ENCODE results near the gene KLF15. TPM values are rescaled to one million over a fixed set of nuclear protein-coding genes. Genes with fewer than 3 reads are reported as not detected.

The KLF15 gene
- total and polyA plus RNA-seq, 5 donors from 2014 or later, result not detected

DNA sequence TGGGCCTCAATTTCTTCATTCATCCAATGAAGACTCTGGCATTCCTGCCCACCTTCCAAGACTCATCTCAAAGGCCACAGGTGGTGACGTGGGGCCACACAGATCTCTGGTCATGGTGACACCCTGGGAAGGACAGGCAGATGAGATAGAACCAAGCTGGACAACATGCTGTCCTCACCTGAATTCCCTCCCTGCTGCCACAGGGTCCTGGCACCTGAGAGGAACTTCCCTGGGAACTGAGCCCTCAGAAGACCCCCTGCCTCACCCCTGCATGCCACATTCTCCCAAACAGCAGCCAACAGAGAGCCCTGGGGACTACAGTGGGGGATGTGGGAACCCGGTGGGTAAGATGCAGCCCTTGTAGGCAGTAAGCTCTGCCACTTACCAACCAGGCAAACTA, 10.7 kb downstream of the KLF15 start:
- H3K4me1 Mint-ChIP-seq, result no peaks in the 10 kb centered on the region
- DNase-seq, result no peak
- H3K36me3 Mint-ChIP-seq, result no peaks in the 10 kb centered on the region
- no peak overlapping the region for H3K4me3 ChIP-seq (ENCODE audit: low read depth, low read length)
- peaks cover 5% of the 10 kb centered on the region for H3K27me3 Mint-ChIP-seq
- no peak overlapping the region for H3K27ac Mint-ChIP-seq
- no peak for ATAC-seq (ENCODE audit: low read depth in 2 of 2)
- H3K27ac ChIP-seq (ENCODE audit: insufficient read depth, low read length, poor library complexity, severe bottlenecking), result no peak overlapping the region
- H3K9me3 ChIP-seq (ENCODE audit: control insufficient read depth in 2 of 2, low read length in 2 of 2), result no peaks in the 10 kb centered on the region
- H3K4me1 ChIP-seq (ENCODE audit: control insufficient read depth, insufficient read depth, low read length, poor library complexity, severe bottlenecking), result no peaks in the 10 kb centered on the region
- H3K9me3 Mint-ChIP-seq, result no peaks in the 10 kb centered on the region
- H3K4me3 Mint-ChIP-seq, result no peak overlapping the region
- H3K27me3 ChIP-seq (ENCODE audit: control insufficient read depth, insufficient read depth, low read length), result no peaks in the 10 kb centered on the region
- no peaks in the 10 kb centered on the region for H3K36me3 ChIP-seq (ENCODE audit: control insufficient read depth, insufficient read depth, low read length)

DNA sequence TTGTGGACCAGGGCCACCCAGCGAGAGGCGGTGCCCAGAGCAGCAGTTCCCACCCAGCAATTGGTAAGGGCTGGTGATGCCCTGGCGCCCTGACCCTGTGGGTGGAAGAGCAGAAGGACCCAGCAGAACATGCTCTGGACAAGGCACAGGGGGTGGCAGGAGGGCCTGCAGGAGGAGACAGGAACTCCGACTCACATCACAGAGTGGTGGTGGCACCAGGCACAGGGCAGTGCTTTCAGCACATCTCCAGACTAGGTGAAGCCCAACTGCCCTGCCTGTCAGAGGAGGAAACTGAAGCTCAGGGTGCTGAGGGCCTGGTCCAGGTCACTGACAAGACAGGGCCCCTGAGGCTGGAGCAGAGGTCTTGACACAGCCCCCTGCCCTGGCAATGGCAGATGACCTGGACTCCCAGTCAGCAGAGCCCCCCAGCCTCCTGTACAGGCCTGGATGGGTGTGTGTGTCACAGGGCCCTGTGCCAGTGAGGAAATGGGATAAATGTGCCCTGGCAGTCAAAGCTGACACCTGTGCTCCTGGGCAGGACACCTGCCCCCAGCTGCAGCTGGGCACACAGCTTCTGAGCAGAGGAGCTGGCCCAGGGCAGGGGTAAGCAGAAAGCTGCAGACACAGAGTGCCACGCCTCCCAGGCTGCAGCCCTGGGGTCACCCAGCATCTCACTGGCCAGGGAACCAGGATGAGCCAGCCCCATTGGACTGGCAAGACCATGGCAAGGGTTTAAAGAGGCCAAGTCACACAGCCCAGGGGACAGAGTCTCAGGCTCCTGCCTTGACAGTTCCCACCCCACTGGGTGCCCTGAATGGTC, 11.4 kb downstream of the KLF15 start:
- H3K36me3 ChIP-seq (ENCODE audit: control insufficient read depth, insufficient read depth, low read length), result no peaks in the 10 kb centered on the region
- no peak for DNase-seq
- no peak overlapping the region for H3K4me3 ChIP-seq (ENCODE audit: low read depth, low read length)
- H3K27me3 Mint-ChIP-seq, result peaks cover 5% of the 10 kb centered on the region
- no peaks in the 10 kb centered on the region for H3K4me1 Mint-ChIP-seq
- no peak overlapping the region for H3K4me3 Mint-ChIP-seq
- ATAC-seq (ENCODE audit: low read depth in 2 of 2), result no peak
- no peaks in the 10 kb centered on the region for H3K36me3 Mint-ChIP-seq
- peak overlapping the region in 1 of 3 donors; percentile 29 for H3K27ac Mint-ChIP-seq
- no peak overlapping the region for H3K27ac ChIP-seq (ENCODE audit: insufficient read depth, low read length, poor library complexity, severe bottlenecking)
- no peaks in the 10 kb centered on the region for H3K9me3 ChIP-seq (ENCODE audit: control insufficient read depth in 2 of 2, low read length in 2 of 2)
- no peaks in the 10 kb centered on the region for H3K27me3 ChIP-seq (ENCODE audit: control insufficient read depth, insufficient read depth, low read length)
- H3K9me3 Mint-ChIP-seq, result no peaks in the 10 kb centered on the region
- no peaks in the 10 kb centered on the region for H3K4me1 ChIP-seq (ENCODE audit: control insufficient read depth, insufficient read depth, low read length, poor library complexity, severe bottlenecking)

DNA sequence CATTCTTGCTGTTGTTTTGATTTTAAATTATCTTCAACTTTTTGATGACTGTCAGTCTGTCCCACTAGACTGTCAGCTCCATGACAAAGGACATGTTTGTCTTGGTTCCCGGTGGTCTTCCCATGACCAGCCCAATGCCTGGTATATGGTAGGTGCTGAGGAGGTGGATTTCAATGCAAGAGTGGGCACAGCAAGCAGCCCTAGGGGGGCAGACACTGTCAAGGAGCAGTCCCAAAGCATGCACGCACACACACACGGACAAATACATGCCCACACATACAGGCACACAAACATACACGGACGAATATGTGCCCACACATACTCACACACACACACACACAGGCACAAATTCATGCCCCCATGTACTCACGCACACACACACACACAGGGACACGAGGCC, 12.0 kb downstream of the KLF15 start:
- Mint-ChIP-seq H3K9me3 (no peaks in the 10 kb centered on the region), H3K4me1 (no peaks in the 10 kb centered on the region), H3K27me3 (peaks cover 5% of the 10 kb centered on the region), H3K4me3 (no peak overlapping the region), H3K36me3 (no peaks in the 10 kb centered on the region), H3K27ac (peak overlapping the region in 1 of 3 donors; percentile 29)
- Histone ChIP-seq H3K27ac (ENCODE audit: insufficient read depth, low read length, poor library complexity, severe bottlenecking) (no peak overlapping the region), H3K27me3 (ENCODE audit: control insufficient read depth, insufficient read depth, low read length) (no peaks in the 10 kb centered on the region), H3K36me3 (ENCODE audit: control insufficient read depth, insufficient read depth, low read length) (no peaks in the 10 kb centered on the region), H3K4me3 (ENCODE audit: low read depth, low read length) (no peak overlapping the region), H3K9me3 (ENCODE audit: control insufficient read depth in 2 of 2, low read length in 2 of 2) (no peaks in the 10 kb centered on the region), H3K4me1 (ENCODE audit: control insufficient read depth, insufficient read depth, low read length, poor library complexity, severe bottlenecking) (no peaks in the 10 kb centered on the region)
- no peak for ATAC-seq (ENCODE audit: low read depth in 2 of 2)
- no peak for DNase-seq

DNA sequence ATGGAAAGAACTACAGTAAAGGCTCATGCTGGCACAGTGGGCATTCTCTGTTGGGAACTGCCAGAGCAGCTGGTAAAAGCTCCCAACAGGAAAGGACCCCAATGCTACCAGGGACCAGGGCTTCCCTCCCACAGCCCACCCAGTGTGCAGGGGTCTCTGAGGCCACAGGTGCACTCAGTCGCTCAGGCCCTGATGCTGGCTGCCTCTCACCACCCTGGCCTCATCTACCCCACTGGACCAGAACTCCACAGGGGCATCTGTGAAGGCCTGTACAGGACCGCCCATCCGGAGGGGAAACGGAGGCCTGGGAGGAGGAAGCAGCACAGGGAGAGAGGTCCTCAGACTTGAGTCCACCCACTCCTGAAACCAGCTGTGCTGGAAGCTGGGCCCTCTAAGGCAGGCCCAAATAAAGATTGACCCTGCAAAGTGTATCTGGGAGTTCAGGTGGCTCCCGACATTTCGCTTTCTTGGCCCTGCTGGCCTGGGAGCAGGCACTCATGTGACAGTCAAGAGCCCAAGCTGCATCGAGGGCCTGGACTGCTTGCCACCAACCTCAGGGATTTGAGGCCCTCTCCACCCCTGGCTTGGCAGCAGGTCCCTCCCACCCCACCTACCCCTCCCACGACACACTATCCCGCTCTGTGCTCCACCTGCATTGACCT, 12.7 kb downstream of the KLF15 start:
- ATAC-seq (ENCODE audit: low read depth in 2 of 2), result no peak
- Mint-ChIP-seq H3K4me3 (no peak overlapping the region), H3K27ac (no peak overlapping the region), H3K4me1 (no peaks in the 10 kb centered on the region), H3K9me3 (no peaks in the 10 kb centered on the region), H3K27me3 (peaks cover 5% of the 10 kb centered on the region), H3K36me3 (no peaks in the 10 kb centered on the region)
- Histone ChIP-seq H3K27ac (ENCODE audit: insufficient read depth, low read length, poor library complexity, severe bottlenecking) (no peak overlapping the region), H3K36me3 (ENCODE audit: control insufficient read depth, insufficient read depth, low read length) (no peaks in the 10 kb centered on the region), H3K27me3 (ENCODE audit: control insufficient read depth, insufficient read depth, low read length) (no peaks in the 10 kb centered on the region), H3K4me1 (ENCODE audit: control insufficient read depth, insufficient read depth, low read length, poor library complexity, severe bottlenecking) (no peaks in the 10 kb centered on the region), H3K4me3 (ENCODE audit: low read depth, low read length) (no peak overlapping the region), H3K9me3 (ENCODE audit: control insufficient read depth in 2 of 2, low read length in 2 of 2) (no peaks in the 10 kb centered on the region)
- no peak for DNase-seq

DNA sequence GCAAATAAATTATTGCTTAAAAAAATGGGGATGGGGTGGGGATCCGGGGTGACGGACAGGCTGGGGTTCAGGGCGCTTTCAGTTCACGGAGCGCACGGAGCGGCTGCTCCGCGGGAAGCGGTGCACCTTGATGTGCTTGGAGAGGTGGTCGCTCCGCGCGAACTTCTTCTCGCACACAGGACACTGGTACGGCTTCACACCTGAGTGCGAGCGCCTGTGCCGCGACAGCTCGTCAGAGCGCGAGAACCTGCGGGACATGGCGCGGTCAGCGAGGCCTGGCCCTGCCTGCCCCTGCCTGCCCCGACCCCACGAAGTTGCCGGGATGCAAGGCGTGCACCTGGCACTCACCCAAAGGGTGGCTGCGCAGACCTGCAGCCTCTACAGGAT, 13.6 kb downstream of the KLF15 start:
- Mint-ChIP-seq H3K36me3 (no peaks in the 10 kb centered on the region), H3K9me3 (no peaks in the 10 kb centered on the region), H3K4me1 (no peaks in the 10 kb centered on the region), H3K4me3 (no peak overlapping the region), H3K27me3 (peaks cover 9% of the 10 kb centered on the region), H3K27ac (no peak overlapping the region)
- no peaks in the 10 kb centered on the region for H3K4me1 ChIP-seq (ENCODE audit: control insufficient read depth, insufficient read depth, low read length, poor library complexity, severe bottlenecking)
- ATAC-seq (ENCODE audit: low read depth in 2 of 2) (no peak), DNase-seq (no peak)
- no peaks in the 10 kb centered on the region for H3K36me3 ChIP-seq (ENCODE audit: control insufficient read depth, insufficient read depth, low read length)
- H3K9me3 ChIP-seq (ENCODE audit: control insufficient read depth in 2 of 2, low read length in 2 of 2), result no peaks in the 10 kb centered on the region
- no peaks in the 10 kb centered on the region for H3K27me3 ChIP-seq (ENCODE audit: control insufficient read depth, insufficient read depth, low read length)
- H3K27ac ChIP-seq (ENCODE audit: insufficient read depth, low read length, poor library complexity, severe bottlenecking), result no peak overlapping the region
- H3K4me3 ChIP-seq (ENCODE audit: low read depth, low read length), result no peak overlapping the region

DNA sequence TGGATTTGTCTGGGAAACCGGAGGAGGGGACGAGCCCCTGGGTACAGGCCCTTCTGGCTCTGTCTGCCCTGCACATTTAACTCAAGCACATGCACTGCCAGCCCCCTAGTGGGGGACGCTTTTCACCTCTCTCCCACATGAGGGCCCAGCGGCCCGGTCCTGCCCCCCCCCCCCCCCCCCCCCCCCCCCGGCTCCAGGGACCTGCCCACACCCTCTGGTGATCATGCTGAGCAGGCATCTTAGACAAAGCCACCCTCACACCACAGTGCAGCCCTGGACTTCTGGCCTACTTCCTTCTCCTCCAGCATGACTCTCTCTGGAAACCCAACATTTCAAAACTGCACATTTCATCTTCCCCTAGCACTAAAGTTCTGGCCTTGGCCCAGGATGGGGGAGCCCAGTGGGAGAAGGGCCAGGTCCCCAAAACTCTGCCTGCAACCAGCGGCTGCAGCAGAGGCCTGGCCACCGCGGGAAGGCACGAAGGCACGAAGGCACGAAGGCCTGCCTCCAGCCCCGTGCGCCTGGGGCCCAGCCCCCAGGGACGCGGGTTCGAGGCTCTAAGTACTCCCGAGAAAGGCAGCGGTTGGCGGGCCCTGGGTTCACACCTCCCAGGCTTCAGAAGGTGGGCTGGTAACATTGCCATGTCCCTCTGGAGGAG, 14.1 kb downstream of the KLF15 start:
- Histone ChIP-seq H3K27ac (ENCODE audit: insufficient read depth, low read length, poor library complexity, severe bottlenecking) (no peak overlapping the region), H3K9me3 (ENCODE audit: control insufficient read depth in 2 of 2, low read length in 2 of 2) (no peaks in the 10 kb centered on the region), H3K4me1 (ENCODE audit: control insufficient read depth, insufficient read depth, low read length, poor library complexity, severe bottlenecking) (no peaks in the 10 kb centered on the region), H3K4me3 (ENCODE audit: low read depth, low read length) (no peak overlapping the region), H3K27me3 (ENCODE audit: control insufficient read depth, insufficient read depth, low read length) (no peaks in the 10 kb centered on the region), H3K36me3 (ENCODE audit: control insufficient read depth, insufficient read depth, low read length) (no peaks in the 10 kb centered on the region)
- no peaks in the 10 kb centered on the region for H3K9me3 Mint-ChIP-seq
- no peak overlapping the region for H3K4me3 Mint-ChIP-seq
- DNase-seq, result no peak
- H3K36me3 Mint-ChIP-seq, result no peaks in the 10 kb centered on the region
- no peak overlapping the region for H3K27ac Mint-ChIP-seq
- ATAC-seq (ENCODE audit: low read depth in 2 of 2), result no peak
- no peaks in the 10 kb centered on the region for H3K4me1 Mint-ChIP-seq
- H3K27me3 Mint-ChIP-seq, result peaks cover 4% of the 10 kb centered on the region

DNA sequence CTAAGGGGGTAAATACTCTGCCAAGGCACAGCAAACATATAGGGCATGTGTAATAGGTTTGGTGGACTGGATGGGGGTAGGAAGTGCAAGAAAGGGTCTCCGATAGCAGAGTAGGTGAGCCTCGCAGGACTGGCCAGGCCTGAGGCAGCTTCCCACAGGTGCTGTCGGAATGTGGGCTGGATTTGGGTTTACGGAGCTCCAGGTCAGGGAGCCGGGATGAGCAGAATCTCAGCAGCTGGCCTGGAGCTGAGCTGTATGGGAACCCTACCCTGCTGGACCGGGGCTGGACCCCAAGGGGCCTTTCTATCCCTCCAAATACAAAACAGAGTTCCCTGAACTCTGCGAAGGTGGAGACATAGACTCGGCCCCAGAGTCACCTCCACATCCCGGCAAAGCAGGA, 15.0 kb downstream of the KLF15 start:
- H3K4me3 ChIP-seq (ENCODE audit: low read depth, low read length), result no peak overlapping the region
- H3K27me3 ChIP-seq (ENCODE audit: control insufficient read depth, insufficient read depth, low read length), result no peaks in the 10 kb centered on the region
- no peak overlapping the region for H3K27ac Mint-ChIP-seq
- no peak overlapping the region for H3K4me3 Mint-ChIP-seq
- DNase-seq, result no peak
- H3K36me3 Mint-ChIP-seq, result no peaks in the 10 kb centered on the region
- H3K27me3 Mint-ChIP-seq, result peaks cover 4% of the 10 kb centered on the region
- no peak overlapping the region for H3K27ac ChIP-seq (ENCODE audit: insufficient read depth, low read length, poor library complexity, severe bottlenecking)
- no peaks in the 10 kb centered on the region for H3K4me1 Mint-ChIP-seq
- no peak for ATAC-seq (ENCODE audit: low read depth in 2 of 2)
- H3K4me1 ChIP-seq (ENCODE audit: control insufficient read depth, insufficient read depth, low read length, poor library complexity, severe bottlenecking), result no peaks in the 10 kb centered on the region
- no peaks in the 10 kb centered on the region for H3K36me3 ChIP-seq (ENCODE audit: control insufficient read depth, insufficient read depth, low read length)
- H3K9me3 ChIP-seq (ENCODE audit: control insufficient read depth in 2 of 2, low read length in 2 of 2), result no peaks in the 10 kb centered on the region
- H3K9me3 Mint-ChIP-seq, result no peaks in the 10 kb centered on the region

All from CD4-positive, CD25-positive, alpha-beta regulatory T cell (primary cell).